Stimulated activated CD4-positive, alpha-beta T cell treated with anti-CD3 and anti-CD28 coated beads, Interleukin-4, amount 100 ng/mL, for 48 hours (primary cell): ENCODE measurements around the gene MPP1.

Source experiments
- DNase-seq, 2 donors: peaks; one replicate each; pipeline ENCODE4 v3.0.0-alpha.2; 2020; ENCODE audit warnings: low read depth in 2 of 2

The MPP1 gene

DNA sequence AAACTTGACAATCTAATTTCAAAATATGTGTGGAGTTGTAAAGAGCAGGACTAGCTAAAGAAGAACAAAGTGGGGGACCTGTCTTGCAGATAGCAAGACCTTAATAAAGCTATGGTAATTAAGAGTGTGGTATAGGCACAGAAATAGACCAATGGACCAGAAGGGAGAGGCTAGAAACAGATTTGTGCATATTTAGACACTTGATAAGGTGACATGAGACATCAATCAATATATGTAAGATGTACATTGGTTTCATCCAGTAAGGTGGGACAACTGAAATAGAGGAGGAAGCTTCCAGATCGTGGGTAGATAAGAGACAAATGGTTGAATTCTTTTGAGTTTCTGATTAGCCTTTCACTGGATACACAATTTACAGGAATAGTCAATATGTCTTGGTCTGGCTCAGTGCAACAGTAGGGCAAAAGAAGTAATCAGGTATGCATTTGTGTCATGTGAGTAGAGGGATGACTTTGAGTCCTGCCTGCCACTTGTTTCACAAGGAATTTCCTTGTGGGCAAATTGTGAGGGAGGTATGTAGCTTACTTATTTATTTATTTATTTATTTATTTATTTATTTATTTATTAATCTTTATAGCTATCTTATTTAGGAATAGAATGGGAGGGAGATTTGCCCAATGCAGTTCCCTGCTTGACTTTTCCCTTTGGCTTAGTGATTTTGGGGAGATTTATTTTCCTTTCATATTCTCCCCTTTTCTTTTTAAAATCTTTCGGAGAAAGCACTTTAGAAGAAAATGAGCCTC is 7.2 kb upstream of the MPP1 start:
- no peak for DNase-seq

DNA sequence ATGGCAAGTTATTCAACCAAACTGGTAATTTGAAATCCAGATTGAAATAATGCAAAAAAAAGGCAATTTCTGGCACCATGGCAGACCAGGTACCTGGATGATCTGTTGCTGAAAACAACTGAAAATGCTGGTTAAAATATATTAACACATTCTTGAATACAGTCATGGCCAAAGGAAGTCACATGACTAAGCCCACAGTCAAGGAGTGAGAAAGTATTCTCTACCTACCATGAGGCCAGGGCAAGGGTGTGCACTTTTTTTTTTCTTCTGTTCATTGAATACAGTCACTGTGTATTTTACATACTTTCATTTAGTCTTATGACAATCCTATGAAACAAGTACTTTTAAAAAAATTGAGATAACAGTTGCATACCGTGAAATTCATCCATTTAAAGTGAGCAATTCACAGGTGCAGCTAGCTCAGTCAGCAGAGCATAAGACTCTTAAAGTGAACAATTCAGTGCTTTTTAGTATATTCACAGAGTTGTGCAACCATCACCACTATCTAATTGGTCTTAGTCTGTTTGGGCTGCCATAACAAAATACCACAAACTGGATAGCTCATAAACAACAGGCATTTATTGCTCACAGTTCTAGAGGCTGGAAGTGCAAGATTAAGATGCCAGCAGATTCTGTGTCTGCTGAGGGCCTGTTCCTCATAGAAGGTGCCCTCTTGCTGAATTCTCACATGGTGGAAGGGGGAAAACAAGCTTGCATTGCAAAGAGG is 4.8 kb upstream of the MPP1 start:
- DNase-seq: no peak

DNA sequence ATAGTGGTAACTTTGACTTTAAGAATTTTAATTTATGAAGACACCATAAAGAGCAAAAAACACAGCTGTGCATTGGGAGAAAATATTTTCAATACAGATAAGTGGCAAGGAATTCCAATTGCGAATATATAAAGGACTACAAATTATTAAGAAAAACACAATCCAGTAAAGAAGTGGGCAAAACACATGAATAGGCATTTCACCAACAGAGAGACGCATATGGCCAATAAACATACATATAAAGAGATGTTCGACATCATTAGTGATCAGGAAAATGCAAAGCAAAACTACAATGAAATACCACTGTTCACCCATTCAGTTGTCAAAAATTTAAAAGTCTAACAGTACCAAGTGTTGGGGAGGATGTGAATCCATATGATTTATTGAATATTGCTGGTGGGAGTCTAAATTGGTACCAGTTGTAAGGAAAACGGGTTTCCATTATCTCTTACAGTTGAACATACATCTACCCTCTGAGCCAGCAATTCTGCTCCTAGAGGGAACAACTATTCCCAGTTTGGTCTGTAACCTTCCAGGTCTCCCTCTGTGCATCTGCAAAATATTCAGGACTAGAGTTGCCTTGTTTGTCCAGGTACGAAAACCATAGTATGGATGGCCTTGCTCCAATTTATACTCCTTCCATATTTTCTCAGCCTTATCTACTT is 1.7 kb upstream of the MPP1 start:
- DNase-seq: no peak

DNA sequence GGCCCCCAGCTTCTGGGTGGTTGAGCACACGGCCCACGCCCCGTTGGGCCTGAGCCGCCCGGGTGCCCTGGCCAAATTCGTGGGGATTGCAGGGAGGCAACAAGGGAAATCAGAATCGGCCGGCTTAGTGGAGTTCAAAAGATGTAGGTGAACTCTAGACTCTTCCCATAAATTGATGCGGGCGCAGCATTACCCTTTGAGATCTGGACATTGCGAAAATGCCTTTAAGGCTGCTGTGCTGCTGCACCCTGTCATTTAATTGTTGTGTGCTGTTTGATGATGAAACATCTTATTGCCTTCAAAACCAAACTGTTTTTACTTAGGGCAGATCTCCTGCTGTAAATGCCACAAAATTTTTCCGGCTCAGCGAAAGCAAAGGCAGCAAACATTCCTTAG is 409 bp upstream of the MPP1 start:
- DNase-seq: no peak

DNA sequence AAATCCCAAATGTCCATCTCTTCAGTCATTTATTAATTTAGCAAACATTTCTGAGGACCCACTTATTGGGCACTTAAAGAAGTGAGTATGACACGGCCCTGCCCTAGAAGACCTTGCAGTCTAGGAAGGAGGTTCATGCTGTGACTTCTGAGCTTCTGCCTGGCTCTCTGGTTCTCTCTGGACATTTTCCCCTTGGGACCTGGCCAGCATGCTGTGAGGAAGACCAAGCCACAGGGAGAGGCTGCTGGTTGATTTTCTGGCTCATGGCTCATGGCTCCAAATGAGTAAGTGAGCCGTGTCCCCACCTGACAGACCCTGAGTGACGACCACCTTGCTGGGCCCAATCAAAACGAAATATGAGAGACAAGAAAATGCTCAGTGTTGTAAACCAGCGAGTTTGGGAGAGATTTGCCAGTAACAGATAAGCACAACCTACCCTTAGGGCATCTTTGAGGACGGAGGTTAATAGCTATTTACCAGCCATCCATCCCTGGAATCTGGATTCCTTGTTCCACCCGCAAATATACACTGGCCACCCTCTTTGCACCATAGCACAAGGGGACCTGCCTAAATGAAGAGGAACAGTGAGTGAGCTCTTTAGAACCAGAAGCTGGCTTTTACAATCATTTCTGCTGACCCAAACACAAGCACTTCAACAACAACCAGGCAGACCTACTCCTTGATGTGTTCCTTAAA is 876 bp downstream of the MPP1 start:
- no peak for DNase-seq

DNA sequence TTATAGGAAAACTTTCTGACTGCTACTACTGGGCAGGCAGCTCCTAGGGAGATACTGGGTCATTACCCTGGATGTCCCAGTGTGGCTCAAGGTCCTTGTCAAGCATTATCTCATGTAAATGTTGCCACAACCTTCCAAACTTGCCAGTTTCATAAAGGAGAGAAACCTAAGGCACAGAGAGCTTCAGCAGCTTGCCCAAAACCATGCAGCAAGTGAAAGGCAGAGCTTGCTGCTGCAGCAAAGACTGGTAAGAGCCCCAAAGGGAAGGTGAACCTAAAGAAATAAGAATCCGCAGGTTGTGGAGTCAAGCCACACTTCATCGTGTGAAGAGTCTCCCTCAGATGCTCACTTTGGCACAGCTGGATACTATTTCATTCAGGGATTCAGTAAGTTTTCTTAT is 2.3 kb downstream of the MPP1 start:
- DNase-seq: no peak

DNA sequence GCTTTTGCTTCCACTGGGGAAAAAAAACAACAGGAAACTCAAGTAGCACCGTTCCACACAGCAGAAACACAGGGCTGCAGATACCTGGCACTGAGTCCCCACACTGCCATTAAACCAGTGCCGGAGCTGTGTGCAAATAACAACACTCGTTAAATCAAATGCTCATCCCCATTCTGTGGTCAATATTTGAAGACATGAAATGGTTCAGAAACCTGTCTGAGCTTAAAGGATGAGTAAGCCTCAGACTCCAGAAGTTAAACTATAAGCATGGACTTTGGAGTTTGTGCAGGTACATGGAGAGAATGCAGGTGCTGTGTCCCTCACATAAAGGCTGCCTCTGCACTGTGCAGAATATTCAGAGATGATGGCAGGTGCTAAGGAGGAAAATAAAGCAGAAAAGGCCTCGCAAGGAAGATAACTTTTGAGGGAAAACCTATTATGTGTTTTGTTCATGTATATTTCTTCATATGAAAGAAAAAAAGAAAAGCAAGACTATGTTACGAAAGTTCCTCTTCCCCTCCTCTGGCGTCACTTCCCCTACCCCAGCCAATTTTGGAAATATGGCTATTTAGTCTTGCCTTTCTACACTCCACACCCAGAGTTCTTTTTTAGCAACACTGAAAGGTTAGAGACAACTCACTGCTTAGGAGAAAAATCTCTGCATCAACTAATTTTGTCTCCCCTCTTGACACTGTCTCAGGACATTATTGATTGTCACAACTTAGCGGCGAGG is 4.6 kb downstream of the MPP1 start:
- DNase-seq: no peak

DNA sequence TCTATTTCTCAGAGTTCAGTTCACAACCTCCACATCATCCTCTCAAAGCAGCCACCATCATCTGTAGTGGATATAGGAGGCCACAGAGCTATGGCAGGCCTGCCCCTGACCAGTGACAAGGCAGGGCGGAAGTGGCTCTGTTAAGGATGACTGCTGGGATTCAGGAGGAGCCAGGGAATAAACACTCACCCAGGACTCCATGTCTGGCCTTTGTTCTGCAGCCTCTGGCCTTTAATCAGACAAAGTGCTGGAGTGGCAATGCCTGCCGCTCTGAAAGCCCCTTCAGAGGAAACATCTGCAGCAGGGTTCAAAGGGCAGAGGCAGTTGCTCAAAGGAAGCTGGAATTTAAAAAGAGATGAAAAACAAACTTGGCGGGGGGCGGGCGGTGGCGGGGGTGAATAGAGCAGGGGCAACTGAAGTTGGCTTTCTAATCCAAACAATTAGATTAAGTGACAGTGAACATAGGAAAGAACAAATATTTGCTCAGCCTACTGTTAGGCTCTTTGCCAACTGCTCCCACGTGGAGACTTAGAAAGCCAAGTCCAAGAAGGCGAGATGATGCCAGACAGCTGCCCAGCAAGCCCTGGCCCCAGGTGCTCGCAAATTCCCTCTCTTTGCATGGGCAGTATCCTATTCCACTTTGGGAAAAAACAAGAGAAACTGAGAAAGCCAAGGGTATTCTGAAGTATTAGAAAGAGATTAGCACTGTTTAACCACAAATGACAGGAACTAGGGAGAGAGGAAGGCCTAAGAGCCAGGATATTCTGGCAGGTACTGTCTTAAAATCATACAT is 5.5 kb downstream of the MPP1 start:
- DNase-seq: no peak

DNA sequence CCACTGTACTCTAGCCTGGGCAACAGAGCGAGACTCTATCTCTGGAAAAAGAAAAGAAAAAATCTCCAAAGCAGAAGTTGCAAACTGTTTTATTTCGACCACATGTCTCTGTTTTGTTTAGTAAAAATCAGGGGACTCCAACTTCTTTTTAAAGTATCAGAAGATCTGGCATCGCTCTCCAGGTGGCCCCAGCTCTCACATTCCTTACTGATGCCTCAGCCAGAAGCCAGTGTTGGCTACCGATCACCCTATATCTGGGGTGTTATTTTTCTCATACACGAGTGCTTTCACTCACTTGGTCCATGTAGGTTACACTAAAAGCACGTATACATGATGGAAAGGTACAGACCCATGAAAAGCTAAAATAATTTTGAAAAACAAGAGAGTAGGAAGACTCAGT is 8.3 kb downstream of the MPP1 start:
- DNase-seq: no peak

DNA sequence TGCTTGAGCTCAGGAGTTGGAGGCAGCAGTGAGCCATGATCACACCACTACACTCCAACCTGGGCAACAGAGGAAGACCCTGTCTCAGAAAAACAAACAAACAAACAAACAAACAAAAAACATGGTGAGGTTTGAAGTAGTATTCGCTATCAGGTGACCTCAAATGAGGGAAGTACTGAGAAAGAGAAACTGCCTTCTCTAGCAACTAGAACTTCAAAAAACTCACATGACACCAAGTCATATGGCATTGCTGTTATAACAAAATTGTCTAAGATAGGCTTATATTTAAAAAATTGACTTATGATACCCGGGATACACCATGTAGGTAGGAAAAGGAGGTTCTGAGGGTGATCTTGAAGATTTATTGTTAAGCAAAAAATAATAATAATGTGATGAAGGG is 10.3 kb downstream of the MPP1 start:
- no peak for DNase-seq

DNA sequence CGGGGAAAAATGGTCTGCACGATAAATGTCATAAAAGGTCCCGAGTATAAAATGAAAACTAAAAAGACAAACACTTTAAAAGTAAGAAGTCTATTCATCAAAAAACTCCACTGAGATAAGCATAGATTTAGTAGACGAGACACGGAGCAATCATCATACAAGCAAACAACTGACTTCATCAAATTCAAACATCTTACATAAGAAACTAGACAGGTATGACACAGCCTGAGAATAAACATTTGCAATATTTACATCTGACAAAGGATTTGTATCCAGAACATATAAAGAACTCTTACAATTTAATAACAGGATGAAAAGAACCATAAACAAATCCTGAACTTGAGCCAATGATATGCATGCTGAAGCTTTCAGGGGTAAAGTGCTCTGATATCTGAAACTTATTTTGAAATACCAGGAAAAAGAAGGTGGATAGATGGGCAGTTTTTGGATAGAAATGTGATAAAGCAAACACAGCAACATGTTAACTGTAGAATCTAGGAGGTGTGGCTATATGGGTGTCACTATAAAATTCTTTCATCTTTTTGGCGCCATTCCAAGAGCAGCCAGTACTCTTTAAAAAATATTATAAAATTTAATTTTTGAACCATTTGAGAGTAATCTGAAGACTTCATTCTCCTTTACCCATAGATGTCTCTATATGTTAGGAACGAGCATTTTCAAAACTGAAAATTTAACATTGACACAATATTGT is 12.0 kb downstream of the MPP1 start:
- no peak for DNase-seq

DNA sequence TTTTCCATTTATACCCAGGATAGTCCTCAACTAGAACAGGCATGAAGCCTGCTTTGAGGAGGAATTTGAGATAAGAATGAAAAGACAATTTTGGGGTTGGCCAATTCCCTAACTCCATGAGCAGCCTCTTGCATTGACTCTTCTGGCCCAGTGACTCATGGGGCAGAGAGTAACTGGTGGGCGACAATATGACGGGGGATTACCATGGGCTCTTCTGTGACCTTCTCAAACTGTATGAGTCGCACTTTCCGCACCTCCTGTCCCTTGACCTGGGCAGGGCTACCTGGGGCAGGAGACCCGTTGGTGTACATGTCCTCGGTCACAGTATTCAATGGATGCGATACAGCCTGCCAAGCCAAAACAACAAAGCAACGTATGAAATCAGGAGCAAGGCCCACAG is 13.3 kb downstream of the MPP1 start:
- no peak for DNase-seq

DNA sequence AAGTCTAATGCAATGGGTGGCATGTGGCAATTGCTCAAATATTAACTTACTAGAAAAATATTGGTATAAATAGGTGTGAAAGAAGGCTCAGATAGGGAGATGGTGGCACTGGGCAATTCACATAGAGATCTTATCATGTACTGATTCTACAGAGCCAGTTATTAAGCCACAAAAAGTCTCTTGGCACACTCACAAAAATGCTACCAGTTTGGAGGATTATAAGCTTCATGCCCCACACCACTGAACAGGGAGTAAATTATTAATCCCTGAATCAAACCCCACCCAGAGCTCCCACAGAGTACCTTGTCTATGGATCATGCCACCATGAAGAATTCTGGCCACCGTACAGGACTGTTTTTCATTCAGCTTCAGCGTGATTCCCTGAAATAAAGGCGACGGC is 13.8 kb downstream of the MPP1 start:
- no peak for DNase-seq

DNA sequence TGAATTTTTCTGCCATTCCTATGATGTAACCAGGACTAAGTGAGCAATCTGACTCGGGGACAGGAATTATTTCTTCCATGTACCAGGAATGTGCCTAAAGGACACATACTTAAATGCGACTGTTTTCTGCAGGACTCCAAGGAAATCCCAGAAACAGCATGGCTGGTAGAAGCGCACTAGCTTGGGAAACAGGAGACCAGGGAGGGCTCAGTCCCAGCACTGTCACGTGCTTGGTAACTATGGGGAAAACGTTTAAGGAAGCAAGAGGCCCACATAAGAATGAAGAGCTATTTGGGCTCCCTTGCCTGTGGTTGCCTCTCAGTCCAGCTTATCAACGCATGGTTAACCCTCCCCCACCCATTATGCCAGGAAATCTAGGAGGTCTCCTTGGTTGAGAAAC is 19.6 kb downstream of the MPP1 start:
- DNase-seq: no peak

DNA sequence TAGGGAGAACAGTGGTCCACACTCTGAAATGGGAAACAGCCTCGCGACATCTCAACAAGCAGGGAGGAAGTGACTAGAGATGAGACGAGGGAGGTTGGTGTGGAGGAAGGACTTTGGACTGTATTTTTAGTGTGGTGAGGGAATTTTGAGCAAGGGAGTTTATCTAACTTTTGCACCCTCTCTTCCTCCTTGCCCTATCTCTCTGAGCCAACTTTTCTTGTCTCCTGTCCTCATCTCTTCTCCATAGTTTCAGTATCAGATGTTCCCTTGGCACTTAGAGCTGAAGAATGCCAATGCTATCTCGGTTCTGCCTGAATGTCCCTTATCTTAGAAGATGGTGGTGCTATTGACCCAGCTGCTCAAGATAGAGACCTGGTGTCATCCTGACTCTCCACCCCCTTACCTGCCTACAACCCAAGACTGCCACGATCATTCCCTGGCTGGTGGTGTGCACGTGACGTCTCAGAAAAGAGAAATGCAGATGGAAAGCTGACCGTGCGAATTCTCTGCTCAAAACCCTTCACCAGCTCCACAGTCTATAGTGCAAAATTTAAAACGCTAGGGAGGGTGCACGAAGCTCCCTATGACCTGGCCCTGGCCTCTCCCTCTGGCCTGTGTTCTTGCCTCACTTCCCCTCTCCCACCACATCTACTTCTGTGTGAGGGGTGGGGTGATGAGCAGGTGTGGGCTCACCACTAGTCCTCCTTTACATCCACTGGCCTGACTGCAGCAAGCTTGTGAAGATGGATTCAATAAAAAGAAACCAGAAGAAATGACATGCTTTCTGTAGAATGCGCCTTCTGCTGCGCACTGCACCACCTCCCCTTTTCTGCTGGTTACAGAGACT is 20.9 kb downstream of the MPP1 start:
- no peak for DNase-seq

DNA sequence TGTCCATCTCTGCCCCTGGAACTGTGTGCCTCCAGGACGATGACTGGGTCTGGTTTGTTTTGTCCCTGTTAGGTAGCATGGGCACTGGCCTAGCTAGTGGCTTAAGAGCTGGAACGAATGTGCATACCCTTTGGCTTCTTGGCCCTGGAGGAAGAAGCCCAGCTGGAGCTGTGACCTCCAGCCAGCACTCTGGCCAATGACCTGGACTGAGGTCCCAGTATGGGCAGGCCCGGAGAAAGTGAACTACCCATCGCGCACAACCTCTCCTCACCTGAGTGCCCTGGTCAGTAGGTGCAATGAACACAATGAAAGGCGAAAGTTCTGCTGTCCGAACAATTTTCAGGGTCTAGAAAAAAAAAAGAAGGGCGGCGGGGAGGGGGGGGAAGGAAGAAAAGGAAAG is 24.3 kb downstream of the MPP1 start:
- no peak for DNase-seq

DNA sequence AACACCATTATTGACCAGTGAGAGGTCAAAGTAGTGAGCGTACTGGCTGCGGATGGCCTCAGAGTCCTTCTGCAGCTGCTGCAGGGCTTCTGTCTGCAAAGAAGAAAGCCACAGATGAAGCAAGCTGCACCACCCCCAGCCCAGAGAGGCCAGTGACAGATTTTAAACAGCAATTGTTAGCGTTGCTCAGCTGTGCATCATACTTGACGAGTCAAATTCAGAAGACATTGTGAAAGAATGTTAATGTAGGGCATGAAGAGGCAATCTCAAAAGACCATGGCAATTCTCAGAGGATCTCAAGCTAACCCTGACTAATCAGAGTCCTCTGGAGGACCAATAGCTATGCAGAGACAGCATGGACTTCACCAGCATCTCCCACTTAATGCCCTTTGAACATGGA is 26.0 kb downstream of the MPP1 start:
- DNase-seq: no peak

DNA sequence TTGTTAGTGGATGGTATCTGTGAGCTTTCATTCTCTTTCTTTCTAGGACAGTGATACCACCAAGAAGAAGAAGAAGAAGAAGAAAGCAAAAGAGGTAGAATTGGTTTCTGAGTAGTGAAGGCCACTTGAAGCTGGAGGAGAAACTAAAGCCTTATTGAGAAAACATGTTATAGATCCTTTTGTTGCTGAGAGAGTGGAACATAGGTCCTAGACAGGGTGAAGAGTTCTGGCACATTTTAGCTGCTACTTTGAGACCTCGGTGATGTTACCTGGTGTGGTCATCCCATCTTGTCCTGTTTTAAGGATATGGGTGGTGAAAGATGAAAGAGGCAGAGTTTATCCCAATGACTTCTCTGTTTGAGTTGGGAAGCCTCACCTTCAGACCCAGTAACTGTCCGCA is 28.5 kb downstream of the MPP1 start:
- DNase-seq: no peak
